ENCODE data around the gene ANKS1A. TPM values are rescaled to one million over a fixed set of nuclear protein-coding genes. Genes with fewer than 3 reads are reported as not detected.

ANKS1A gene
- total RNA-seq, 1 experiment from 2014 or later = 35.0 TPM

DNA sequence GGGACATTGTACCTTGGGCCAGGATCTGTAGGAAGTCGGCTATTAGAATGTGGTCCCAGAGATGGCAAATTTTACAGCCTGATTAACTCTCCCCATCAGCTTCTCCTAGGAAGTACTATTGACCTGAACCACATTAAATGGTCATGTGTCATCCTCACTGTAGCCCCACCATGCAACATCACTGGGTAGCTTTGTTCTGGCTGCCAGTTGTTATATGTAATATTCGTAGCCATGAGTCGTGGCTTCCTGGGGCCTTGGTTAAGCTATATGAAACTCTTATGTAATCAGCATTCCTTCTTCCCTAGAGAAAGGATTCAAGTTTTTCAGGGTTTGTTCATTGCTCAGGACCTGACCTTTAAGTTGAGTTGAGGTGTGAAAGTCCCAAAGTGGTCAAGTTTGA is 125.7 kb downstream of the ANKS1A start:
- POLR2A ChIA-PET = no interaction called here

DNA sequence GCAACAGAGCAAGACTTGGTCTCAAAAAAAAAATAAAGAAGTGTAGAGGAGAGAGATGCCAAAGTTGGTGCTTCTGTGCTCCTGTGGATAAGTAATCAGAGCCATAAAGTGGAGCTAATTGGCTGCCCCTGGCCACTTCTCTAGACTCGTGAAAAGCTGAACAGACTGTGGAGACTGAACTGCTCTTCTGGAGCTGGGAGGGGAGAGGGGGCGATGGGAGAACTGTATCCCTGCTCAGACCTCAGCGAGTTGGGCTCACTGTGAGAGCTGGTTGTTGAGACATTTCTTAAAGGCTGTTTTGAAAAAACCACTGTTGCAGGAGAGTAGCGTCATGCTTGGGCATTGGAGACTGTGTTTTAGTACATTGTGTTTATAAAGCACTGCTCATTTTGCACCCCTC is 126.4 kb downstream of the ANKS1A start:
- TF ChIP-seq SMAD4 (CRISPR knock-in tag; IDR thresholded peaks at IDR 0.05) (no peak), ZNF396 (CRISPR knock-in tag; IDR thresholded peaks at IDR 0.05; ENCODE audit: borderline replicate concordance) (no peak), ZNF423 (CRISPR knock-in tag; IDR thresholded peaks at IDR 0.05) (no peak), SOX15 (CRISPR knock-in tag; IDR thresholded peaks at IDR 0.05) (no peak)
- CTCF ChIA-PET = interaction anchor here (1.0 to 1.9 kb wide), 5 partner anchors 10 to 225 kb away, joined by 3 to 7 read pairs (median 4); no protein-coding TSS in a partner anchor
- peaks cover 27% of the 10 kb centered on the region for H3K4me1 Mint-ChIP-seq

More for the DNA sequence above, 125.7 kb downstream of the ANKS1A start:
- Mint-ChIP-seq H3K27me3 (ENCODE audit: low read depth) (no peaks in the 10 kb centered on the region), H3K4me3 (no peak overlapping the region), H3K9me3 (no peaks in the 10 kb centered on the region), H3K36me3 (peaks cover 17% of the 10 kb centered on the region), H3K4me1 (peaks cover 22% of the 10 kb centered on the region), H3K27ac (0 out of 2 replicates have a peak overlapping the region, but pooled peaks have one; percentile 14)
- no peak for DNase-seq (ENCODE audit: low spot score)
- no peak for ATAC-seq
- CTCF ChIA-PET = interaction anchor here (1.0 to 1.9 kb wide), 3 partner anchors 11 to 125 kb away, joined by 3 to 7 read pairs (median 4); no protein-coding TSS in a partner anchor
- TF ChIP-seq, protein P1, sequence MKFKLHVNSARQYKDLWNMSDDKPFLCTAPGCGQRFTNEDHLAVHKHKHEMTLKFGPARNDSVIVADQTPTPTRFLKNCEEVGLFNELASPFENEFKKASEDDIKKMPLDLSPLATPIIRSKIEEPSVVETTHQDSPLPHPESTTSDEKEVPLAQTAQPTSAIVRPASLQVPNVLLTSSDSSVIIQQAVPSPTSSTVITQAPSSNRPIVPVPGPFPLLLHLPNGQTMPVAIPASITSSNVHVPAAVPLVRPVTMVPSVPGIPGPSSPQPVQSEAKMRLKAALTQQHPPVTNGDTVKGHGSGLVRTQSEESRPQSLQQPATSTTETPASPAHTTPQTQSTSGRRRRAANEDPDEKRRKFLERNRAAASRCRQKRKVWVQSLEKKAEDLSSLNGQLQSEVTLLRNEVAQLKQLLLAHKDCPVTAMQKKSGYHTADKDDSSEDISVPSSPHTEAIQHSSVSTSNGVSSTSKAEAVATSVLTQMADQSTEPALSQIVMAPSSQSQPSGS (CRISPR knock-in tag; IDR thresholded peaks at IDR 0.05; ENCODE audit: borderline replicate concordance, low read depth) = no peak
- TF ChIP-seq PRRX2 (CRISPR knock-in tag; IDR thresholded peaks at IDR 0.05) (no peak), FOXJ3 (CRISPR knock-in tag; IDR thresholded peaks at IDR 0.05; ENCODE audit: borderline replicate concordance) (no peak), CBFB (CRISPR knock-in tag; IDR thresholded peaks at IDR 0.05; ENCODE audit: low read depth) (no peak), ZNF138 (CRISPR knock-in tag; conservative IDR thresholded peaks at IDR 0.05) (no peak), NFATC4 (CRISPR knock-in tag; IDR thresholded peaks at IDR 0.05) (no peak), MXD4 (CRISPR knock-in tag; IDR thresholded peaks at IDR 0.05; ENCODE audit: borderline replicate concordance) (no peak), CREB1 (CRISPR knock-in tag; IDR thresholded peaks at IDR 0.05) (no peak)
- TF ChIP-seq, protein P2, sequence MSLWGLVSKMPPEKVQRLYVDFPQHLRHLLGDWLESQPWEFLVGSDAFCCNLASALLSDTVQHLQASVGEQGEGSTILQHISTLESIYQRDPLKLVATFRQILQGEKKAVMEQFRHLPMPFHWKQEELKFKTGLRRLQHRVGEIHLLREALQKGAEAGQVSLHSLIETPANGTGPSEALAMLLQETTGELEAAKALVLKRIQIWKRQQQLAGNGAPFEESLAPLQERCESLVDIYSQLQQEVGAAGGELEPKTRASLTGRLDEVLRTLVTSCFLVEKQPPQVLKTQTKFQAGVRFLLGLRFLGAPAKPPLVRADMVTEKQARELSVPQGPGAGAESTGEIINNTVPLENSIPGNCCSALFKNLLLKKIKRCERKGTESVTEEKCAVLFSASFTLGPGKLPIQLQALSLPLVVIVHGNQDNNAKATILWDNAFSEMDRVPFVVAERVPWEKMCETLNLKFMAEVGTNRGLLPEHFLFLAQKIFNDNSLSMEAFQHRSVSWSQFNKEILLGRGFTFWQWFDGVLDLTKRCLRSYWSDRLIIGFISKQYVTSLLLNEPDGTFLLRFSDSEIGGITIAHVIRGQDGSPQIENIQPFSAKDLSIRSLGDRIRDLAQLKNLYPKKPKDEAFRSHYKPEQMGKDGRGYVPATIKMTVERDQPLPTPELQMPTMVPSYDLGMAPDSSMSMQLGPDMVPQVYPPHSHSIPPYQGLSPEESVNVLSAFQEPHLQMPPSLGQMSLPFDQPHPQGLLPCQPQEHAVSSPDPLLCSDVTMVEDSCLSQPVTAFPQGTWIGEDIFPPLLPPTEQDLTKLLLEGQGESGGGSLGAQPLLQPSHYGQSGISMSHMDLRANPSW (CRISPR knock-in tag; conservative IDR thresholded peaks at IDR 0.05; ENCODE audit: low read depth) = no peak
- TF ChIP-seq, protein P3, sequence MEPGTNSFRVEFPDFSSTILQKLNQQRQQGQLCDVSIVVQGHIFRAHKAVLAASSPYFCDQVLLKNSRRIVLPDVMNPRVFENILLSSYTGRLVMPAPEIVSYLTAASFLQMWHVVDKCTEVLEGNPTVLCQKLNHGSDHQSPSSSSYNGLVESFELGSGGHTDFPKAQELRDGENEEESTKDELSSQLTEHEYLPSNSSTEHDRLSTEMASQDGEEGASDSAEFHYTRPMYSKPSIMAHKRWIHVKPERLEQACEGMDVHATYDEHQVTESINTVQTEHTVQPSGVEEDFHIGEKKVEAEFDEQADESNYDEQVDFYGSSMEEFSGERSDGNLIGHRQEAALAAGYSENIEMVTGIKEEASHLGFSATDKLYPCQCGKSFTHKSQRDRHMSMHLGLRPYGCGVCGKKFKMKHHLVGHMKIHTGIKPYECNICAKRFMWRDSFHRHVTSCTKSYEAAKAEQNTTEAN (CRISPR knock-in tag; IDR thresholded peaks at IDR 0.05) = no peak
- TF ChIP-seq, protein P4, sequence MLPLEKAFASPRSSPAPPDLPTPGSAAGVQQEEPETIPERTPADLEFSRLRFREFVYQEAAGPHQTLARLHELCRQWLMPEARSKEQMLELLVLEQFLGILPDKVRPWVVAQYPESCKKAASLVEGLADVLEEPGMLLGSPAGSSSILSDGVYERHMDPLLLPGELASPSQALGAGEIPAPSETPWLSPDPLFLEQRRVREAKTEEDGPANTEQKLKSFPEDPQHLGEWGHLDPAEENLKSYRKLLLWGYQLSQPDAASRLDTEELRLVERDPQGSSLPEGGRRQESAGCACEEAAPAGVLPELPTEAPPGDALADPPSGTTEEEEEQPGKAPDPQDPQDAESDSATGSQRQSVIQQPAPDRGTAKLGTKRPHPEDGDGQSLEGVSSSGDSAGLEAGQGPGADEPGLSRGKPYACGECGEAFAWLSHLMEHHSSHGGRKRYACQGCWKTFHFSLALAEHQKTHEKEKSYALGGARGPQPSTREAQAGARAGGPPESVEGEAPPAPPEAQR (CRISPR knock-in tag; IDR thresholded peaks at IDR 0.05) = no peak
- TF ChIP-seq, protein P5, sequence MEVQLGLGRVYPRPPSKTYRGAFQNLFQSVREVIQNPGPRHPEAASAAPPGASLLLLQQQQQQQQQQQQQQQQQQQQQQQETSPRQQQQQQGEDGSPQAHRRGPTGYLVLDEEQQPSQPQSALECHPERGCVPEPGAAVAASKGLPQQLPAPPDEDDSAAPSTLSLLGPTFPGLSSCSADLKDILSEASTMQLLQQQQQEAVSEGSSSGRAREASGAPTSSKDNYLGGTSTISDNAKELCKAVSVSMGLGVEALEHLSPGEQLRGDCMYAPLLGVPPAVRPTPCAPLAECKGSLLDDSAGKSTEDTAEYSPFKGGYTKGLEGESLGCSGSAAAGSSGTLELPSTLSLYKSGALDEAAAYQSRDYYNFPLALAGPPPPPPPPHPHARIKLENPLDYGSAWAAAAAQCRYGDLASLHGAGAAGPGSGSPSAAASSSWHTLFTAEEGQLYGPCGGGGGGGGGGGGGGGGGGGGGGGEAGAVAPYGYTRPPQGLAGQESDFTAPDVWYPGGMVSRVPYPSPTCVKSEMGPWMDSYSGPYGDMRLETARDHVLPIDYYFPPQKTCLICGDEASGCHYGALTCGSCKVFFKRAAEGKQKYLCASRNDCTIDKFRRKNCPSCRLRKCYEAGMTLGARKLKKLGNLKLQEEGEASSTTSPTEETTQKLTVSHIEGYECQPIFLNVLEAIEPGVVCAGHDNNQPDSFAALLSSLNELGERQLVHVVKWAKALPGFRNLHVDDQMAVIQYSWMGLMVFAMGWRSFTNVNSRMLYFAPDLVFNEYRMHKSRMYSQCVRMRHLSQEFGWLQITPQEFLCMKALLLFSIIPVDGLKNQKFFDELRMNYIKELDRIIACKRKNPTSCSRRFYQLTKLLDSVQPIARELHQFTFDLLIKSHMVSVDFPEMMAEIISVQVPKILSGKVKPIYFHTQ (CRISPR knock-in tag; IDR thresholded peaks at IDR 0.05) = no peak
- TF ChIP-seq, protein P6, sequence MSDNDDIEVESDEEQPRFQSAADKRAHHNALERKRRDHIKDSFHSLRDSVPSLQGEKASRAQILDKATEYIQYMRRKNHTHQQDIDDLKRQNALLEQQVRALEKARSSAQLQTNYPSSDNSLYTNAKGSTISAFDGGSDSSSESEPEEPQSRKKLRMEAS (CRISPR knock-in tag; IDR thresholded peaks at IDR 0.05) = no peak

More for the DNA sequence above, 126.4 kb downstream of the ANKS1A start:
- H3K4me3 Mint-ChIP-seq = no peak overlapping the region
- no peaks in the 10 kb centered on the region for H3K9me3 Mint-ChIP-seq
- no peak for ATAC-seq
- POLR2A ChIA-PET = no interaction called here
- DNase-seq (ENCODE audit: low spot score) = no peak
- H3K27me3 Mint-ChIP-seq (ENCODE audit: low read depth) = no peaks in the 10 kb centered on the region
- 0 out of 2 replicates have a peak overlapping the region, but pooled peaks have one; percentile 14 for H3K27ac Mint-ChIP-seq
- peaks cover 18% of the 10 kb centered on the region for H3K36me3 Mint-ChIP-seq

All from WTC11 (cell line).